ENCODE data around the gene CORO2B. TPM values are rescaled to one million over a fixed set of nuclear protein-coding genes. Genes with fewer than 3 reads are reported as not detected.
"Not testable (repeated sequence)": the region's sequence is repeated elsewhere in the genome, so short reads cannot be mapped to it uniquely, and the experiment has no call there.

The CORO2B gene
- total RNA-seq, 1 experiment from 2014 or later: 0.43 TPM

GRCh38 chr15:68668926-68669600, 90.3 kb downstream of the CORO2B start:
- no peak for DNase-seq (ENCODE audit: low spot score)

DNA sequence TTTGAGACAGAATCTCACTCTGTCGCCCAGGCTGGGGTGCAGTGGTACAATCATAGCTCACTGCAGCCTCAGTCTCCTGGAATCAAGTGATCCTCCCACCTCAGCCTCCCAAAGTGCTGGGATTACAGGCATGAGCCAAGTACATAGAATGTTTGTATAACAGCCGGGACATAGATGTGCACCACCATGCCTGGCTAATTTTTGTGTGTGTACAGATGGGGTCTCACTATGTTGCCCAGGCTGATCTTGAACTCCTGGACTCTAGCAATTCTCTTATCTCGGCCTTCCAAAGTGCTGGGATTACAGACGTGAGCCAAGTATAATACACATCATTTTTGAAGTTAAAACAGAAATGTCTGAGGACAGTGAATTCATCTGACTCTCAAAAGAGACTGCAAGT, 93.5 kb downstream of the CORO2B start:
- no peak for DNase-seq (ENCODE audit: low spot score)

GRCh38 chr15:68672781-68673205, 94.0 kb downstream of the CORO2B start:
- DNase-seq (ENCODE audit: low spot score): no peak

GRCh38 chr15:68674975-68675374, 96.2 kb downstream of the CORO2B start:
- DNase-seq (ENCODE audit: low spot score): no peak

DNA sequence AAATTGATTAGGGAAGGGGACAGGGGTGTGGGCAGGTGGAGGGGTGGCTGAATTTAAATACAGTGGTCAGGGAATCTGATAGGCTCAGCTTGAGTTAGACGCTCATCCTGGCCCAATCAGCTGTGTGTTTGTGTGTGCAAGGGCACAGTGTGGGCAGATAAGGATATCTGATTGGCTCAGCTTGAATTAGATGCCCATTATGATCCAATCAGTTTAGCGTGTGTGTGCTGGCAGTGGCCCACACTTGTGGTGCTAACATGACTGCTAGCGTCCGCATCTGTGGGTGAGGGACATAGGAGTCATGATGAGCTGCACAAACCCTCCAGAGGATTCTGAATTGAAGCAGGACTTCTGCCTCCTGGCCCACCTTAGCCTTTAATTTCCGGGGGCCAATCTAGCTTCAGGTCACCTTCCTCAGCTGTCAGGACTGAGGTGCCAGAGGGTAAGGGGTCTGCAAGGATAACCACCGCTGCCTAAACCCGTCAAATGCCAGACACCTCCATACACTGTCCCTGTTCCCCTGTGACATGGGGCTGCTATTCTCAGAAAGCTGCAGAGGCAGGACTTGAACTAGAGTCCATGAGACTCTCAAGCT, 97.3 kb downstream of the CORO2B start:
- no peak for DNase-seq (ENCODE audit: low spot score)

- DNase-seq (ENCODE audit: low spot score): no peak
Observed at GRCh38 chr15:68676926-68677325, 98.1 kb downstream of the CORO2B start.

DNA sequence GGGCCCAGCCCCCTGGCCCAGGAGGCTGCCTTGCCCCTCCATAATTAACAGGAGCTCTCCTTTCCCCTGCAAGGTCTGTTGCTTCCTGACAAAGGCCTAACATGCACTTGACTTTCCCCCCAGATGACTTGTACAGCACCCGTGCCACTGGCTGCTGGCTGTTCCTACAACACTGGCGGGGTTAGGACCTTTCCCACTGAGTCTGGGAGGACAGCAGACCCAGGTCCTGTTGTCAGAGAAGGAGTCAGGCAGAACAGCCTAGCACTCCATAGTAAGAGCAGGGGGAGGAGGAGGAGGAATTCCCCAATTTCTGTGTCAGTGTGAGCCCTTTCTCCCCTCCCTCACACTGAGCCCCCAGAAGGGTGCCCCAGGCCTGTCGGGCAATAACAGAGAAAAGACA, 99.2 kb downstream of the CORO2B start:
- no peak for DNase-seq (ENCODE audit: low spot score)

DNA sequence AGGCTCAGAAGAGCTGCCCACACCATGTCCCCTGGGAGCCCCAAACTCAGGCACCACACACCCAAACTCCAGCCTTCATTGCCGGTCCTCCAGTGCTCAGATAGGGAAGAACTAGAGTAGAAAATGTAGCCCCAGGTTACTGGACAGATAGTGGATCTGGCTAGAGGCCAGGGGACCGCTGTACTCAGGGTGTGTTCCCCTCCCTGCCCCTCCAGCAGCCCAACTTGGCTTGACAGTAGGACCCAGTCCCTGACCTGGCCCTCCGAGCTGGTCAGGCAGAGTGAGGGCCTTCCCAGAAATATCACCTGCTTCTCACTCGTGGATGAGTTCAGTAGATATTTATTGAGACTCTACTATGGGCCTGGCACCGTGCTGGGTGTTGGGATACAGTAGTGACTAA, 100.0 kb downstream of the CORO2B start:
- DNase-seq (ENCODE audit: low spot score): no peak

GRCh38 chr15:68679161-68679560, 100.4 kb downstream of the CORO2B start:
- no peak for DNase-seq (ENCODE audit: low spot score)

DNA sequence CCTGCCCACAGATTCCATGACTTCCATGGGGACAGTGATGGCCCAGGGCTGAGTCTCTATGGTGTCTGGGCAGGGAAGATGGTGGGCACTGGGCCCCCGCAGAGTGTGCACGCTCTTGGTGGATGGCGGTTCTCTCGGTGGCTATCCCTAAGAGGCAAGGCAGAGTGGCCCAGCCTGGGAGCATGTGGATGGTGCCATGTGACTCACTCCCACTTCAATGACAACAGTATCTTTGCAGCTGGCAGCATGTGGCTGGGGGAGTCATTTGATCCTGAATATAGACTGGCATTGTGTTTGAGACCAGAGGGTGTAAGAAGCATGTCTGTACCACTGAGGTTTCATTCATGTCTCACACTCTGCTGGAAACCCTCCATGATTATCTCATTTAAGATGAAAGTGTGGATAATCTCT, 101.2 kb downstream of the CORO2B start:
- DNase-seq (ENCODE audit: low spot score): no peak

GRCh38 chr15:68680756-68681155, 102.0 kb downstream of the CORO2B start:
- not testable (repeated sequence) for DNase-seq (ENCODE audit: low spot score)

- no peak for DNase-seq (ENCODE audit: low spot score)
Observed at GRCh38 chr15:68681836-68682235, 103.0 kb downstream of the CORO2B start.

GRCh38 chr15:68682330-68682729, 103.5 kb downstream of the CORO2B start:
- DNase-seq (ENCODE audit: low spot score): no peak

DNA sequence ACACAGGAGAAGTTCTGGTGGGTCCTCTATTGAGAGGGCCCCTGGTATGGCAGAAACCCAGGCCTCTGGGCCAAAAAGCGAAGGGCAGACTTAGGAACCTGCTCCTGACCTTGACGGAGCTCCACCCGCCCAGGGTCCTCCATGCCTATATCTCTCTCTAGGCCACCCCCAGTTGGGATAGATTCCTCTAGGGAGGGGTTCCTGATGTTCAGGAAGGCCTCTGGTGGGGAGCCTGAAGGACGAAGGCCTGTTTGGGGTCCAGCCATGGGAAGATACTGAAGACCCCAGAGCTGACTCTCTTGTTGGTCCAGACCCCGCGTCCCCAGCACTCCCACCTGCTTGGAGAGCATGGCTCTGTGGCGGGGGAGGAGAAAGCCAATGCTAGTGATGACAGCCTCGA, 104.2 kb downstream of the CORO2B start:
- DNase-seq (ENCODE audit: low spot score): no peak

DNA sequence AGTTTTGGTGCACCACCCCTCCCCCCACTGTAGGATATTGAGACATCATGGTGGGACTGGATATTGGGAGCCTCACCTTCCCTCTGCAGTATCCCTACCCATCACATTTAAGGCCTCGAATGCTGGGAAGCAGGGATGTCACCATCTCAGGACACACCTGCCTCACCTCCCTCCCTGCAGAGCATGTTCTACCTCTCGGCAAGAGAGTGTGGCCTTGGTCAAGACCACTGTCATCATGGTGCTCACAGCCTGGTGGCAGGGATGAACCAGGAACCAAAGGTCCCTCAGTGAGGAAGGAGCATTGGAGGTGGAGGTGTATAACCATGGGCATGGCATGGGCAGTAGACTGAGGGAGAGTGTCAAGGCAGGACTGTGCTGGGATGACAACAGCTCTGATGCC, 104.8 kb downstream of the CORO2B start:
- no peak for DNase-seq (ENCODE audit: low spot score)

DNA sequence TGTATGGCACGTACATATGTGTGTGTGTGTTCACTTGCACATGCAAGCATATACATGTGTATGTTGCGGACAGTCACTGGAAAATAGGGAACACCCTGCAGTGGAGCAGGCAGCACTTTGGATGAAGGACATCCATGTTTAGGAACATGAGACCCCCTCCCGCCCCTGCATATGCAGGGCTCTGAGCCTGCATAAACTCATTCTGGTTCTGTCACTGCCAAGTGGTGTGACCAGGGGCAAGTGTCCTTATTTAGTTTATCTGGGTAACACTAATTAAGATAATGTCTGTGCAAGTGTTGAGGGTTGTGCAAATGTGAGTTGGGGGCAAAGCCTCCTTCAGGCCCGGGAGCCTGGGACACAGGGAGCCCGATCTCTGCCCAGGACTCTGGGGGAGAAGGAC, 105.7 kb downstream of the CORO2B start:
- DNase-seq (ENCODE audit: low spot score): no peak

DNA sequence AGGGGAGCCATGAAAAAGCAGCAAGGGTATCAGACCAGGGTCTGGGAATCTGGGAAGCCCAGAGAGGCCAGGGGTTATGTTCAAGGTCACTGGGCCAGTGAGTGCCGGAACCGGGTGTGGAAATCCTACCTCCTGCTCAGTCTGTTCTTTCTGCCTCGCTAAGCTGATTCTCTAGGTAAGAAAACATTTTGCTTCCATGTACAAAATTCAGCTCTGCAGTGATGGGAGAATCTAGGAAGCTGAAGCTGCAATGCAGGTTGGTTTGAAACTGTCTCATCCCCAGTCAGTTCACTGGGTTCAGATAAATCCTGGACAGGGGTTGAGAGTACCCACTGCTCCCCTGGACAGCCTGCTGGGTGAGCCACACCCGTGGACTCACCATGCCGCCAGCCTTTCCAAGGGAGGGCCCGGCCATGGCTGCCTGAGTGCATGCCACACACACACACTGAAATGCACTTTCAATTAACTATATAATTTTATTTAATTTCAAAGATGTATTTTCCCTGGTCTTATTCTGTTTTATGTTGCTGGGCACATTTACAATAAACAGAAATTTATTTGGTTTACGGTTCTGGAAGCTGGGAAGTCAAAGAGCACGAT, 108.4 kb downstream of the CORO2B start:
- no peak for DNase-seq (ENCODE audit: low spot score)

DNA sequence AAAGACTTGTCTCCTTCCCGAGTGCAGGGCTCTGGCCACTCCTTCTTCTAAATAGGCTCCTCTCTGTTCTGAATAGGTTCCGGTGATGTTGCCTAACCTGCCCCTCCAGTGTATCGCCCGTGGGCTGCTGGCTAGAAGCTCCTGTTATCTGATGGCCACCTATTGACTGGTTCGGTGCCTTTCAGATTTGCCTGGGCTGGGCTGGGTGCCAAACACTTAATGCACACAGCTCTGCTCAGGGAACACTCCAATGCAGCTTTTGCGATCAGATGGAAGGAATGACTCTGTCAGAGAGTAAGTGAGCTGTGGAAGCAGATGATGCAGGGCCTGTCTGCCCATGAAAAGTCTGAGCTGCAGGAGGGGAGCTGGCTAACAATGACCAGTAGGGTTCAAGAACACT, 112.9 kb downstream of the CORO2B start:
- no peak for DNase-seq (ENCODE audit: low spot score)

- peak; percentile 57 for DNase-seq (ENCODE audit: low spot score)
Observed at GRCh38 chr15:68693071-68693470, 114.3 kb downstream of the CORO2B start.

DNA sequence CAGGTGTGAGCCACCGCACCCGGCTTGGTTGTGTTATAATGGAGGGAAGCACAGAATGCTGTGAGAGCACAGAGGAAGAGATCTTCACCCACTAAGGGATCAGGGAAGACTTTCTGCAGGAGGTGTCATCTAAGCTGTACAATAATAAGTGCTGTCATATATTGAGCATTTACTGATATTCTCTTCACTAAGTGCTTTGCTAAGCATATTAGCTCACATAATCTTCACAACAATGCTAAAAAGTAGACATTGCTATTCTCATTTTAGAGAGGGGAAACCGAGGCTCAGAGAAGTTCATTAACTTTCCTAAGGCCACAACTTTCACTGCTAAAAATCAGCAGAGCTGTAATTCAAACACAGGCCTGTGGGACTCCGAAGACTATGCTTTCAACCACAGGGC, 115.3 kb downstream of the CORO2B start:
- no peak for DNase-seq (ENCODE audit: low spot score)

DNA sequence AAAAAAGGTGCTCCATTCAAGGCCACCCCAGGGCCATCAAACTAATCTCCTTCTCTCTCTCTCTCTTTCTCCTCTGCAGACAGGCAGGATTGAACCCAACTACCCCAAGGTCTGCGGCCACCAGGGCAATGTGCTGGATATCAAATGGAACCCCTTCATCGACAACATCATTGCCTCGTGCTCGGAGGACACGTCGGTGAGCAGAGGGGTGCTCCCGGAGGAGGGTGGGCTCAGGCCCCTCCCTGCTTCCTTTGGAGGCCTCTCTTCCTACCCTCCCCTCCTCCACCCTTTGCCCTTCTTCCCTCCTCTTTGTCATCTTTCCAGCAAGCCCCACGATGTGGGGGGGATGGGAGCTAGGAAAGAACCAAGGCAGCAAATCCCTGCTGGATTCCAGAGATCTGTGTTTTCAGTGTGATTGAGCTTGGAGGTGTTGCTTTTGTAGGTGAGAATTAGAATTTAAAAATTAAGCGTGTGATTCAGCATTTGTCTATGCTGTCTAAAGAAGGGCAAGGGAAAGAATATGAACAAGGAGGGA, 116.3 kb downstream of the CORO2B start:
- no peak for DNase-seq (ENCODE audit: low spot score)

DNA sequence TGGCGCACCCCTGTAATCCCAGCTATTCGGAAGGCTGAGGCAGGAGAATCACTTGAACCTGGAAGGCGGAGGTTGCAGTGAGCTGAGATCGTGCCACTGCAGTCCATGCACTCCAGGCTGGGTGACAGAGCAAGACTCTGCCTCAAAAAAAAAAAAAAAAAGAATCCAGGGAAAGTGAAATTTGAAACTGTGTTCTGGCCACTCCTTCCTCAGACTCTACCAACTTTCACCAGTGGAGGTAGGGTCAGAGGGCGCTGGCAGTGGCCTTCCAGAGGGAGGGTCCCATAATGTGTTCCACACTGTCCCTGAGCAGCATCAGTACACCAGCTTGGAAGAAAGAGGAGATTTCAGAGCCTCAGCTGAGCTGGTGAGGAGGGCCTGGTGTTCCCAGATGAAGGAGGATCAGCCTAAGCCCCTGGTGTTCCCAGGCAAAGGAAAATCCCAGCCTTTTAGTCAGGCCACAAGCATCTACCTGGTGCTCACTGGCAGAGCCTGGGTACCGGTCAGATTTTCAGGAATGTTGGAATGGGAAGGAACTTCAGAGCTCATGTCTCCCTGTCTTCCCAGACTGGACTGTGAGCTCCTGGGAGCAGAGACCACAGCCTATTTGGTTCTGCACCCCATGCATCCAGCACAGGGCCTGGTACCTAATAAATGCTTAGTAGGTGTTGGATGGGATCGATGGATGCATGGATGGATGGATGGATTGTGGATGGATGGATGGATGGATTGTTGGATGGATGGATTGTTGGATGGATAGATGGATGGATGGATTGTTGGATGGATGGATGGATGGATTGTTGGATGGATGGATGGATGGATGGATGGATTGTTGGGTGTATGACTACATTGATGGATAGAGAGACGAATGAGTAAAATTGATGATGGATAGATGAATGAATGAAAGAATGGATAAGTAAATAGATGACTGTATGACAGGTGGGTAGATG, 117.9 kb downstream of the CORO2B start:
- DNase-seq (ENCODE audit: low spot score): no peak
